ENCODE results near the gene MRPL52. TPM values are rescaled to one million over a fixed set of nuclear protein-coding genes. Genes with fewer than 3 reads are reported as not detected.

MRPL52 gene
- total and polyA plus RNA-seq, 10 of the 15 experiments (the other 5 are each of a cell fraction or from before 2014, with no cell fraction given) = 51.7 to 541 (median 142) TPM

DNA sequence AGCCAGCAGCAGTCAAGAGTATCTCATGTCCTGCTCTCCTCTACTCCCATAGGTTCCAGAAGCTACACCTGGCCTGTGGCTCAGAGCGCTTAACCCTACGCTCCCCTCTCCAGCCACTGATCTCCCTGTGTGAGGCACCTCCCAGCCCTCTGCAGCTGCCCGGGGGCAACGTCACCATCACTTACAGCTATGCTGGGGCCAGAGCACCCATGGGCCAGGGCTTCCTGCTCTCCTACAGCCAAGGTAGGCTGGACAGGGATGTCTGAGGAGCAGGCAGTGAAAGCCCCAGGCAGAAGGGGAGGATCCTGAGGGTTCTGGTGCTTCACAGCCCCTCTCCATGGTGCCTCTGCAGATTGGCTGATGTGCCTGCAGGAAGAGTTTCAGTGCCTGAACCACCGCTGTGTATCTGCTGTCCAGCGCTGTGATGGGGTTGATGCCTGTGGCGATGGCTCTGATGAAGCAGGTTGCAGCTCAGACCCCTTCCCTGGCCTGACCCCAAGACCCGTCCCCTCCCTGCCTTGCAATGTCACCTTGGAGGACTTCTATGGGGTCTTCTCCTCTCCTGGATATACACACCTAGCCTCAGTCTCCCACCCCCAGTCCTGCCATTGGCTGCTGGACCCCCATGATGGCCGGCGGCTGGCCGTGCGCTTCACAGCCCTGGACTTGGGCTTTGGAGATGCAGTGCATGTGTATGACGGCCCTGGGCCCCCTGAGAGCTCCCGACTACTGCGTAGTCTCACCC lies 45.5 kb downstream of the MRPL52 start:
- BruUV-seq (replicated peaks) = no TSS peak
- intact Hi-C loops (cut with micrococcal nuclease; ENCODE audit: unreplicated experiment) = no loop called here
- Histone ChIP-seq H3K4me2 (ENCODE audit: control insufficient read depth, insufficient read depth) (no peak overlapping the region), H3K27me3 (replicated peaks in 1 of 2; ENCODE audit: control insufficient read depth in 2 of 2, insufficient read depth in 2 of 2, low read length in 1 of 2) (no peaks in the 10 kb centered on the region), H3K4me3 (no peak overlapping the region), H3K9me3 (replicated peaks; ENCODE audit: control insufficient read depth, insufficient read depth, low read length) (no peaks in the 10 kb centered on the region), H3K27ac (ENCODE audit: control insufficient read depth, insufficient read depth) (no peak overlapping the region), H3K36me3 (ENCODE audit: control insufficient read depth in 2 of 2, insufficient read depth in 2 of 2, low read length in 1 of 2) (peaks cover 22 to 30% of the 10 kb centered on the region in 2 experiments), H3K4me1 (ENCODE audit: control insufficient read depth, insufficient read depth, low read length) (peaks cover 7% of the 10 kb centered on the region), H3K79me2 (ENCODE audit: control insufficient read depth, insufficient read depth, low read length) (peaks cover 18% of the 10 kb centered on the region), H2AFZ (ENCODE audit: control insufficient read depth, low read depth, low read length) (no peak overlapping the region), H4K20me1 (ENCODE audit: control insufficient read depth, insufficient read depth) (no peaks in the 10 kb centered on the region), H3K9ac (ENCODE audit: control insufficient read depth, insufficient read depth, low read length) (no peak overlapping the region)
- no peak for FAIRE-seq
- POLR2A ChIA-PET = interaction anchor here (1.1 kb wide), 1 partner anchor 15 kb away, joined by 3 read pairs; no protein-coding TSS in a partner anchor
- no peak for DNase-seq (ENCODE audit: low read depth, low spot score)
- 0 out of 2 replicates have a peak, but pooled peaks have one; percentile 10 for TF ChIP-seq POLR2AphosphoS5 (IDR thresholded peaks at IDR 0.05; ENCODE audit: low read length)
- no peak for TF ChIP-seq PAX8 (IDR thresholded peaks at IDR 0.05)
- CTCF ChIA-PET = interaction anchor here (4.6 to 6.9 kb wide), 4 partner anchors 11 to 26 kb away, joined by 54 to 174 read pairs (median 74); partner anchors contain the start of gene REM2
- WGBS (ENCODE audit: insufficient coverage, insufficient replicate concordance, low lambda C conversion rate, missing lambda C conversion rate) = 99% methylated on average over 15 of the region's 15 CpGs
- no peak for ATAC-seq
- RAD21 ChIA-PET (ENCODE audit: unreplicated experiment) = interaction anchor here (6.4 kb wide), 1 partner anchor 10 kb away, joined by 43 read pairs; no protein-coding TSS in a partner anchor
- SMC1A ChIA-PET (ENCODE audit: uncharacterized antibody, unreplicated experiment) = interaction anchor here (3.2 kb wide), 1 partner anchor 55 kb away, joined by 9 read pairs; the partner anchor contains the start of gene PRMT5
- in situ Hi-C loops (cut with MboI) = no loop called here

DNA sequence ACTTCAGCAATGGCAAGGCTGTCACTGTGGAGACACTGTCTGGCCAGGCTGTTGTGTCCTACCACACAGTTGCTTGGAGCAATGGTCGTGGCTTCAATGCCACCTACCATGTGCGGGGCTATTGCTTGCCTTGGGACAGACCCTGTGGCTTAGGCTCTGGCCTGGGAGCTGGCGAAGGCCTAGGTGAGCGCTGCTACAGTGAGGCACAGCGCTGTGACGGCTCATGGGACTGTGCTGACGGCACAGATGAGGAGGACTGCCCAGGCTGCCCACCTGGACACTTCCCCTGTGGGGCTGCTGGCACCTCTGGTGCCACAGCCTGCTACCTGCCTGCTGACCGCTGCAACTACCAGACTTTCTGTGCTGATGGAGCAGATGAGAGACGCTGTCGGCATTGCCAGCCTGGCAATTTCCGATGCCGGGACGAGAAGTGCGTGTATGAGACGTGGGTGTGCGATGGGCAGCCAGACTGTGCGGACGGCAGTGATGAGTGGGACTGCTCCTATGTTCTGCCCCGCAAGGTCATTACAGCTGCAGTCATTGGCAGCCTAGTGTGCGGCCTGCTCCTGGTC lies 46.1 kb downstream of the MRPL52 start:
- Histone ChIP-seq H3K36me3 (ENCODE audit: control insufficient read depth in 2 of 2, insufficient read depth in 2 of 2, low read length in 1 of 2) (peaks cover 22 to 30% of the 10 kb centered on the region in 2 experiments), H3K4me1 (ENCODE audit: control insufficient read depth, insufficient read depth, low read length) (peaks cover 2% of the 10 kb centered on the region; the same call in 1 of the 2 replicates), H3K27me3 (replicated peaks in 1 of 2; ENCODE audit: control insufficient read depth in 2 of 2, insufficient read depth in 2 of 2, low read length in 1 of 2) (no peaks in the 10 kb centered on the region), H3K9me3 (replicated peaks; ENCODE audit: control insufficient read depth, insufficient read depth, low read length) (no peaks in the 10 kb centered on the region), H3K4me3 (no peak overlapping the region), H4K20me1 (ENCODE audit: control insufficient read depth, insufficient read depth) (no peaks in the 10 kb centered on the region), H3K79me2 (ENCODE audit: control insufficient read depth, insufficient read depth, low read length) (peaks cover 18% of the 10 kb centered on the region), H2AFZ (ENCODE audit: control insufficient read depth, low read depth, low read length) (no peak overlapping the region), H3K27ac (ENCODE audit: control insufficient read depth, insufficient read depth) (no peak overlapping the region), H3K4me2 (ENCODE audit: control insufficient read depth, insufficient read depth) (no peak overlapping the region), H3K9ac (ENCODE audit: control insufficient read depth, insufficient read depth, low read length) (no peak overlapping the region)
- ChIA-PET SMC1A (ENCODE audit: uncharacterized antibody, unreplicated experiment) (no interaction called here), RAD21 (ENCODE audit: unreplicated experiment) (interaction anchor here (0.5 kb wide), 1 partner anchor 27 kb away, joined by 3 read pairs; no protein-coding TSS in a partner anchor), CTCF (interaction anchor here (0.9 to 6.9 kb wide), 3 partner anchors 10 to 25 kb away, joined by 4 to 174 read pairs (median 91); partner anchors contain the start of gene REM2), POLR2A (interaction anchor here (1.1 kb wide), 1 partner anchor 15 kb away, joined by 3 read pairs; no protein-coding TSS in a partner anchor)
- whole genome bisulfite sequencing (ENCODE audit: insufficient coverage, insufficient replicate concordance, low lambda C conversion rate, missing lambda C conversion rate) = 97% methylated on average over 20 of the region's 20 CpGs
- no peak for ATAC-seq
- intact Hi-C loops (cut with micrococcal nuclease; ENCODE audit: unreplicated experiment) (no loop called here), in situ Hi-C loops (cut with MboI) (no loop called here)
- no peak for DNase-seq (ENCODE audit: low read depth, low spot score)
- no TSS peak for BruUV-seq (replicated peaks)
- no peak for FAIRE-seq
- TF ChIP-seq, protein P1, sequence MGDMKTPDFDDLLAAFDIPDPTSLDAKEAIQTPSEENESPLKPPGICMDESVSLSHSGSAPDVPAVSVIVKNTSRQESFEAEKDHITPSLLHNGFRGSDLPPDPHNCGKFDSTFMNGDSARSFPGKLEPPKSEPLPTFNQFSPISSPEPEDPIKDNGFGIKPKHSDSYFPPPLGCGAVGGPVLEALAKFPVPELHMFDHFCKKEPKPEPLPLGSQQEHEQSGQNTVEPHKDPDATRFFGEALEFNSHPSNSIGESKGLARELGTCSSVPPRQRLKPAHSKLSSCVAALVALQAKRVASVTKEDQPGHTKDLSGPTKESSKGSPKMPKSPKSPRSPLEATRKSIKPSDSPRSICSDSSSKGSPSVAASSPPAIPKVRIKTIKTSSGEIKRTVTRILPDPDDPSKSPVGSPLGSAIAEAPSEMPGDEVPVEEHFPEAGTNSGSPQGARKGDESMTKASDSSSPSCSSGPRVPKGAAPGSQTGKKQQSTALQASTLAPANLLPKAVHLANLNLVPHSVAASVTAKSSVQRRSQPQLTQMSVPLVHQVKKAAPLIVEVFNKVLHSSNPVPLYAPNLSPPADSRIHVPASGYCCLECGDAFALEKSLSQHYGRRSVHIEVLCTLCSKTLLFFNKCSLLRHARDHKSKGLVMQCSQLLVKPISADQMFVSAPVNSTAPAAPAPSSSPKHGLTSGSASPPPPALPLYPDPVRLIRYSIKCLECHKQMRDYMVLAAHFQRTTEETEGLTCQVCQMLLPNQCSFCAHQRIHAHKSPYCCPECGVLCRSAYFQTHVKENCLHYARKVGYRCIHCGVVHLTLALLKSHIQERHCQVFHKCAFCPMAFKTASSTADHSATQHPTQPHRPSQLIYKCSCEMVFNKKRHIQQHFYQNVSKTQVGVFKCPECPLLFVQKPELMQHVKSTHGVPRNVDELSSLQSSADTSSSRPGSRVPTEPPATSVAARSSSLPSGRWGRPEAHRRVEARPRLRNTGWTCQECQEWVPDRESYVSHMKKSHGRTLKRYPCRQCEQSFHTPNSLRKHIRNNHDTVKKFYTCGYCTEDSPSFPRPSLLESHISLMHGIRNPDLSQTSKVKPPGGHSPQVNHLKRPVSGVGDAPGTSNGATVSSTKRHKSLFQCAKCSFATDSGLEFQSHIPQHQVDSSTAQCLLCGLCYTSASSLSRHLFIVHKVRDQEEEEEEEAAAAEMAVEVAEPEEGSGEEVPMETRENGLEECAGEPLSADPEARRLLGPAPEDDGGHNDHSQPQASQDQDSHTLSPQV (IDR thresholded peaks at IDR 0.05) = no peak
- TF ChIP-seq, protein P2, sequence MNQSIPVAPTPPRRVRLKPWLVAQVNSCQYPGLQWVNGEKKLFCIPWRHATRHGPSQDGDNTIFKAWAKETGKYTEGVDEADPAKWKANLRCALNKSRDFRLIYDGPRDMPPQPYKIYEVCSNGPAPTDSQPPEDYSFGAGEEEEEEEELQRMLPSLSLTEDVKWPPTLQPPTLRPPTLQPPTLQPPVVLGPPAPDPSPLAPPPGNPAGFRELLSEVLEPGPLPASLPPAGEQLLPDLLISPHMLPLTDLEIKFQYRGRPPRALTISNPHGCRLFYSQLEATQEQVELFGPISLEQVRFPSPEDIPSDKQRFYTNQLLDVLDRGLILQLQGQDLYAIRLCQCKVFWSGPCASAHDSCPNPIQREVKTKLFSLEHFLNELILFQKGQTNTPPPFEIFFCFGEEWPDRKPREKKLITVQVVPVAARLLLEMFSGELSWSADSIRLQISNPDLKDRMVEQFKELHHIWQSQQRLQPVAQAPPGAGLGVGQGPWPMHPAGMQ (IDR thresholded peaks at IDR 0.05; ENCODE audit: borderline replicate concordance) = no peak
- TF ChIP-seq, protein P3, sequence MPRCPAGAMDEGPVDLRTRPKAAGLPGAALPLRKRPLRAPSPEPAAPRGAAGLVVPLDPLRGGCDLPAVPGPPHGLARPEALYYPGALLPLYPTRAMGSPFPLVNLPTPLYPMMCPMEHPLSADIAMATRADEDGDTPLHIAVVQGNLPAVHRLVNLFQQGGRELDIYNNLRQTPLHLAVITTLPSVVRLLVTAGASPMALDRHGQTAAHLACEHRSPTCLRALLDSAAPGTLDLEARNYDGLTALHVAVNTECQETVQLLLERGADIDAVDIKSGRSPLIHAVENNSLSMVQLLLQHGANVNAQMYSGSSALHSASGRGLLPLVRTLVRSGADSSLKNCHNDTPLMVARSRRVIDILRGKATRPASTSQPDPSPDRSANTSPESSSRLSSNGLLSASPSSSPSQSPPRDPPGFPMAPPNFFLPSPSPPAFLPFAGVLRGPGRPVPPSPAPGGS (IDR thresholded peaks at IDR 0.05; ENCODE audit: borderline replicate concordance, insufficient read depth, low read depth, low read length, poor library complexity, severe bottlenecking) = peak; percentile 86
